Activated naive CD4-positive, alpha-beta T cell treated with anti-CD3 and anti-CD28 coated beads, Interleukin-2, amount 10 ng/mL, durations not matched to agents 7 days and 5 days (primary cell): ENCODE data around the gene UGGT2.
"Not testable (repeated sequence)": the region's sequence is repeated elsewhere in the genome, so short reads cannot be mapped to it uniquely, and the experiment has no call there.

Source experiments
- CTCF ChIA-PET: fragments of 350-600 bp; sonication (Branson Sonifier 250); formaldehyde crosslinking; loops from one replicate; lab custom pipeline; 2021; ENCODE audit warnings: antibody characterized with exemption; lab: Charles Lee
- DNase-seq: peaks from one replicate; pipeline ENCODE4 v3.0.0-alpha.2; 2020
- H3K27ac Mint-ChIP-seq: one replicate; pipeline ENCODE4 v1.8.0; 2021; ENCODE audit warnings: mild to moderate bottlenecking, moderate library complexity, mixed read lengths
- H3K27me3 Mint-ChIP-seq: one replicate; pipeline ENCODE4 v1.8.0; 2021; ENCODE audit warnings: mild to moderate bottlenecking, mixed read lengths
- H3K36me3 Mint-ChIP-seq: one replicate; pipeline ENCODE4 v1.8.0; 2021; ENCODE audit warnings: mixed read lengths
- H3K4me1 Mint-ChIP-seq: one replicate; pipeline ENCODE4 v1.8.0; 2021; ENCODE audit warnings: mixed read lengths
- H3K4me3 Mint-ChIP-seq: one replicate; pipeline ENCODE4 v1.8.0; 2021; ENCODE audit warnings: mild to moderate bottlenecking, moderate library complexity, mixed read lengths
- H3K9me3 Mint-ChIP-seq: one replicate; pipeline ENCODE4 v1.8.0; 2021; ENCODE audit warnings: mixed read lengths

The UGGT2 gene

DNA sequence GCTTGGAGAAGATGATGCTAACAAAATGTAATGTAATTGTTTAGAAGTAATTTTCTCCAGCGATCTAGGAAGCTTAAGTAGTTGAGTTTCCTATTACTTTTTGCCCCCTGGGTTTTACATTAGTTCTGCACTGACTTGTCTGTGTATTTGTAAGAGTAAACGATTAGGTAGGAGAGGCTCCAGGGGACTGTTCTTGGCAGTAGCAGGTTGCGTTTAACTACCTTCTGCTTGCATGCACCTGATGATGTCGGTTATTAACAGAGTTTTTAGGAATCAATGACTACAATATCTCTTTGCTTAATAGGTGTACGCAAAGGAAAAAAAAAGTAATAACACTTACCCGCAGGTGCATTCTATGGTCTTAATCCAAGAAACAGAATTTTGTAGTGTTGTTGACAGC is 18.3 kb upstream of the UGGT2 start:
- H3K36me3 Mint-ChIP-seq, result no peaks in the 10 kb centered on the region
- H3K9me3 Mint-ChIP-seq, result peaks cover 1% of the 10 kb centered on the region
- DNase-seq, result no peak
- no peaks in the 10 kb centered on the region for H3K27me3 Mint-ChIP-seq
- H3K4me1 Mint-ChIP-seq, result no peaks in the 10 kb centered on the region
- no peak overlapping the region for H3K27ac Mint-ChIP-seq
- CTCF ChIA-PET, result no interaction called here
- H3K4me3 Mint-ChIP-seq, result no peak overlapping the region

DNA sequence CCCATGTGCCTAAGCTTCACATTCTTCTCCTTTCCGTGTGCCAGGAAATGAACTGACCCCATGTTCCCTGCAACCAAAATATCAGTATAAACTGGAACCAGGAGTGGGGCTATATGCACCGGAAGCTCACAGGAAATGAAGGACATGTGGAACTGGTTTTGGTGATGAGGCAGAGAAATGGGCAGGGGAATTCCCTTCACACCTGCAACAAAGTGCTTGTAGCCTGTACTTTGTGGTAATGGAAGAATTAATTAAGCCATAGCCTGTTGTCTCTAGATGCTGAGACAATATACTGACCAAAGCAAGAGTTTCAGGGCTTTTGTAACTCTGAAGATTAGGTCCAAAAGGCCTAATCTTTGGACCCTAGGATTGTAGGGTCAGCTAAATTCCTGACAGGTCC is 15.5 kb upstream of the UGGT2 start:
- CTCF ChIA-PET, result interaction anchor here (1.0 kb wide), 1 partner anchor 69 kb away, joined by 3 read pairs; no protein-coding TSS in a partner anchor
- Mint-ChIP-seq H3K27ac (no peak overlapping the region), H3K4me3 (no peak overlapping the region), H3K9me3 (peaks cover 1% of the 10 kb centered on the region), H3K27me3 (no peaks in the 10 kb centered on the region), H3K4me1 (no peaks in the 10 kb centered on the region), H3K36me3 (no peaks in the 10 kb centered on the region)
- DNase-seq, result no peak

DNA sequence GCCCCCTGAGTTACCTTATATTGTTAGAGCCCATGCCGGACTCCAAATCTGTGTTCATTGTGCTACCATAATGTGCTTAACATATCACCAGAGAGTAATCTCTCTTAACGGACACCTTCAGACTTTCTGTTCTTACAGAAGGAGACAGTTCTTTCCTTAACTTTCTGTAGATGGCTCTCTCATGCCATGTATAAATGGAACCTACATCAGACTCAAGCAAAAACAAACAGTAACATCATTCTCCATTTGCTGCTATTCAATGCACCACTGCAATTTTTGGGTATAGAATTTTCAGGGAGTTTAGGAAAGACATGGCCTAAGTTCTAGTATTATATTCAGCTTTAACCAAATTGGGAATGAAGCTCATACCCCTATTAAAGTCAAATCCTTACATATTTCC is 12.6 kb upstream of the UGGT2 start:
- Mint-ChIP-seq H3K4me1 (no peaks in the 10 kb centered on the region), H3K36me3 (no peaks in the 10 kb centered on the region), H3K4me3 (no peak overlapping the region), H3K27ac (no peak overlapping the region), H3K27me3 (no peaks in the 10 kb centered on the region), H3K9me3 (peaks cover 1% of the 10 kb centered on the region)
- CTCF ChIA-PET, result interaction anchor here (0.7 kb wide), 1 partner anchor 27 kb away, joined by 3 read pairs; no protein-coding TSS in a partner anchor
- no peak for DNase-seq

DNA sequence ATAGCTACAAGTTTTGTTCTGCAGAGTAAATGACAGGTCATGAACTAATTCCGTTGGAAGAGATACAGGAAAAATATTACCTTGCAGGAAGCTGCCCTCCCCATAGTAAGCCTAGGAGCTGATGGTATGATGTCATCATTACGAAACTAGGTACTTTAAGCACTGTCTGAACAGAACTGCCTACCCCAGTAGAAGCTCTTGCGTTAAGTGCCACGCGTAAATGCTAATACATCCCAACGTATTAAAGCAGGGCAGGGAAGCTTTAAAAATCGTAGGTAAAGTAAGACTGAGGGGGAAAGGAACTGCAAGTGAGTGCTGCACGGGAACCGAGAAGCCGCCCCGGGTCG is 572 bp downstream of the UGGT2 start:
- no peak for DNase-seq
- H3K36me3 Mint-ChIP-seq, result peaks cover 2% of the 10 kb centered on the region
- peaks cover 2% of the 10 kb centered on the region for H3K9me3 Mint-ChIP-seq
- H3K27me3 Mint-ChIP-seq, result peaks cover 20% of the 10 kb centered on the region
- peaks cover 4% of the 10 kb centered on the region for H3K4me1 Mint-ChIP-seq
- CTCF ChIA-PET, result no interaction called here
- no peak overlapping the region for H3K27ac Mint-ChIP-seq
- H3K4me3 Mint-ChIP-seq, result peak overlapping the region; percentile 18

DNA sequence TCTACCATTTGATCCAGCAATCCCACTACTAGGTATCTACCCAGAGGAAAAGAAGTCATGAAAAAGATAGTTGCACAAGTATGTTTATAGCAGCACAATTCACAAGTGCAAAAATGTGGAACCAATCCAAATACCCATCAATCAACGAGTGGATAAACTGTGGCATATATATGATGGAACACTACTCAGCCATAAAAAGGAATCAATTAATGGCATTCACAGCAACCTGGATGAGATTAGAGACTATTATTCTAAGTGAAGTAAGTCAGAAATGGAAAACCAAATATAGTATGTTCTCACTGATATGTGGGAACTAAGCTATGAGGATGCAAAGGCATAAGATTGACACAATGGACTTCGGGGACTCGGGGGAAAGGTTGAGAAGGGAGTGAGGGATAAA is 1.3 kb downstream of the UGGT2 start:
- H3K9me3 Mint-ChIP-seq, H3K4me1 Mint-ChIP-seq, DNase-seq, H3K27ac Mint-ChIP-seq, CTCF ChIA-PET, H3K4me3 Mint-ChIP-seq, H3K36me3 Mint-ChIP-seq: not testable (repeated sequence)
- peaks cover 20% of the 10 kb centered on the region for H3K27me3 Mint-ChIP-seq

DNA sequence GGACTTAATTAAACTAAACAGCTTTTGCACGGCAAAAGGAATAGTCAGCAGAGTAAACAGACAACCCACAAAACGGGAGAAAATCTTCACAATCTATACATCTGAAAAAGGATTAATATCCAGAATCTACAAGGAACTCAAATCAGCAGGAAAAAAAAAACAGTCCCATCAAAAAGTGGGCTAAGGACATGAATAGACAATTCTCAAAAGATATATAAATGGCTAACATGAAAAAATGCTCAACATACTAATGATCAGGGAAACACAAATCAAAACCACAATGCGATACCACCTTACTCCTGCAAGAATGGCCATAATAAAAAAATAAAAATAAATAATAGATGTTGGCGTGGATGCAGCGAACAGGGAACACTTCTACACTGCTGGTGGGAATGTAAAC is 1.7 kb downstream of the UGGT2 start:
- H3K27me3 Mint-ChIP-seq, result peaks cover 20% of the 10 kb centered on the region
- H3K4me3 Mint-ChIP-seq, H3K9me3 Mint-ChIP-seq, DNase-seq, H3K27ac Mint-ChIP-seq, CTCF ChIA-PET, H3K4me1 Mint-ChIP-seq, H3K36me3 Mint-ChIP-seq: not testable (repeated sequence)

DNA sequence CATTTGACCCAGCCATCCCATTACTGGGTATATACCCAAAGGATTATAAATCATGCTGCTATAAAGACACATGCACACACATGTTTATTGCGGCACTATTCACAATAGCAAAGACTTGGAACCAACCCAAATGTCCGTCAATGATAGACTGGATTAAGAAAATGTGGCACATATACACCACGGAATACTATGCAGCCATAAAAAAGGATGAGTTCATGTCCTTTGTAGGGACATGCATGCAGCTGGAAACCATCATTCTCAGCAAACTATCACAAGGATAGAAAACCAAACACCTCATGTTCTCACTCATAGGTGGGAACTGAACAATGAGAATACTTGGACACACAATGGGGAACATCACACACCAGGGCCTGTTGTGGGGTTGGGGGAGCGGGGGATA is 2.2 kb downstream of the UGGT2 start:
- H3K27me3 Mint-ChIP-seq, result peaks cover 20% of the 10 kb centered on the region
- H3K4me3 Mint-ChIP-seq, result not testable (repeated sequence)

DNA sequence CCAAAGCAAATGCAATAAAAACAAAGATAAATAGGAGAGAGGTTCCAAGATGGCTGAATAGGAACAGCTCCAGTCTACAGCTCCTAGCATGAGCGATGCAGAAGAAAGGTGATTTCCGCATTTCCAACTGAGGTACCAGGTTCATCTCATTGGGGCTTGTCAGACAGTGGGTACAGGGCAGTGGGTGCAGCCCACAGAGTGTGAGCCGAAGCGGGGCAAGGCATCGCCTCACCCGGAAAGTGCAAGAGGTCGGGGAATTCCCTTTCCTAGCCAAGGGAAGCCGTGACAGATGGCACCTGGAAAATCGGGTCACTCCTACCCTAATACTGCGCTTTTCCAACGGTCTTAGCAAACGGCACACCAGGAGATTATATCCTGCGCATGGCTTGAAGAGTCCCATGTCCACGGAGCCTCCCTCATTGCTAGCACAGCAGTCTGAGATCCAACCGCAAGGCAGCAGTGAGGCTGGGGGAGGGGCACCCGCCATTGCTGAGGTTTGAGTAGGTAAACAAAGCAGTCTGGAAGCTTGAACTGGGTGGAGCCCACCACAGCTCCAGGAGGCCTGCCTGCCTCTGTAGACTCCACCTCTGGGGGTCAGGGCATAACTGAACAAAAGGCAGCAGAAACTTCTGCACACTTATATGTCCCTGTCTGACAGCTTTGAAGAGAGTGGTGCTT is 6.6 kb downstream of the UGGT2 start:
- CTCF ChIA-PET, DNase-seq, H3K9me3 Mint-ChIP-seq, H3K27me3 Mint-ChIP-seq, H3K27ac Mint-ChIP-seq, H3K4me1 Mint-ChIP-seq, H3K36me3 Mint-ChIP-seq, H3K4me3 Mint-ChIP-seq: not testable (repeated sequence)

More for the DNA sequence above, 2.2 kb downstream of the UGGT2 start:
- H3K4me1 Mint-ChIP-seq, H3K27ac Mint-ChIP-seq, H3K36me3 Mint-ChIP-seq, H3K9me3 Mint-ChIP-seq, DNase-seq, CTCF ChIA-PET: not testable (repeated sequence)

DNA sequence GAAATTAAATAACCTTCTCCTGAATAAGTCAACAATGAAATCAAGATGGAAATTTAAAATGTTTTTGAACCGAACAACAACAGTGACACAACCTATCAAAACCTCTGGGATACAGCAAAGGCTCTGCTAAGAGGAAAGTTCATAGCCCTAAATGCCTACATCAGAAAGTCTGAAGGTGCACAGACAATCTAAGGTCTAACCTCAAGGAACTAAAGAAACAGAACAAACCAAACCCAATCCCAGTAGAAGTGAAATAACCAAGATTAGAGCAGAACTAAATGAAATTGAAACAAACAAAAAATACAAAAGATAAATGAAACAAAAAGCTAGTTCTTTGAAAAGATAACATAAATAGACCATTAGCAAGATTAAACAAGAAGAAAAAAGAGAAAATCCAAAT is 9.0 kb downstream of the UGGT2 start:
- Mint-ChIP-seq H3K9me3 (peaks cover 3% of the 10 kb centered on the region), H3K36me3 (no peaks in the 10 kb centered on the region), H3K4me1 (no peaks in the 10 kb centered on the region), H3K27ac (no peak overlapping the region), H3K4me3 (no peak overlapping the region), H3K27me3 (no peaks in the 10 kb centered on the region)
- DNase-seq, result no peak
- CTCF ChIA-PET, result no interaction called here

DNA sequence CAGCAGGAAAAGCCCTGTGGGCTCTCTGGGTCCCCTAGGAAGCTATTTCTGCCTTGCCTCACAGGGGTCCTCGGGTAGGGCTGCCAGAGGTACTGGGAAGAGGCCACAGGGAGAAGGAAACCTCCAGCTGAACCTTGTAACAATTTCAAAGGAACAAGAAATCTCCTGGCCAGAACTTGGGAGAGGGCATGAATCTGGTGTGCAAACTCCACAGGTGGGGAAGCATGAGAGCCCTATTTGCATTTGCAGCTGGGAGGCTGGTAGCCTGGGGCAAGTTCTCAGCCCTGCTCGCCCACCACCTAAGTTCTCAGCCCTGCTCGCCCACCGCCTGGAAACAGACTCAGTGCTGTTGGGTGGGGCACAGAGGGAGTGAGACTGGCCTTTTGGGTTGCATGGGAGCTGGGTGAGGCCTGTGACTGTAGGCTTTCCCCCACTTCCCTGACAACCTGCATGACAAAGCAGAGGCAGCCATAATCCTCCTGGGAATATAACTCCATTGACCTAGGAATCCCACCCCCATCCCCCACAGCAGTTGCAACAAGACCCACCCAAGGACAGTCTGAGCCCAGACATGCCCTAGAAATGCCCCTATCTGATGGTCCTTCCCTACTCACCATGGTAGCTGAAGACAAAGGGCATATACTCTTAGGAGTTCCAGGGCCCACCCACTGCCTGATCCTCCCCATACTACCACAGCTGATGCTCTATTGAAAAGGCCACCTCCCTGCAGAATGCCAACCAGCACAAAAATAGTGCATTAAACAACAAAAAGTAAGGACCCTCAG is 11.7 kb downstream of the UGGT2 start:
- no peak for DNase-seq
- CTCF ChIA-PET, result no interaction called here
- Mint-ChIP-seq H3K9me3 (peaks cover 3% of the 10 kb centered on the region), H3K4me1 (no peaks in the 10 kb centered on the region), H3K27me3 (no peaks in the 10 kb centered on the region), H3K4me3 (no peak overlapping the region), H3K36me3 (no peaks in the 10 kb centered on the region), H3K27ac (no peak overlapping the region)

DNA sequence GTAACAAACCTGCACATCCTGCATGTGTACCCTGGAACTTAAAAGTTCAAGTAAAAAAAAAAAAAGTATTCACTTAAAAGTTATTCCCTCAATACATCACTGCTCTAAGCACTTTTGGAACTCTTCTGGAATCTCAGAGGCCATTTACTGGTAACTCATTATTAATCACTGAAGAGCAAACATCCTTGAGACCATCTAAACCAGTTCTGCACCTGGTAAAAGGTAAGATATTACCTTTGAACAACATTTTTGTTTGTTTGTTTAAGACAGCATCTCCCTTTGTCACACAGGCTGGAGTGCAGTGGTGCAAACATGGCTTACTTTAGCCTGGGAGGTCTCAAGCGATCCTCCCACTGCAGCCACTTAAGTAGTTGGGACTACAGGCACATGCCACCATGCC is 16.7 kb downstream of the UGGT2 start:
- CTCF ChIA-PET, result no interaction called here
- H3K27ac Mint-ChIP-seq, result no peak overlapping the region

DNA sequence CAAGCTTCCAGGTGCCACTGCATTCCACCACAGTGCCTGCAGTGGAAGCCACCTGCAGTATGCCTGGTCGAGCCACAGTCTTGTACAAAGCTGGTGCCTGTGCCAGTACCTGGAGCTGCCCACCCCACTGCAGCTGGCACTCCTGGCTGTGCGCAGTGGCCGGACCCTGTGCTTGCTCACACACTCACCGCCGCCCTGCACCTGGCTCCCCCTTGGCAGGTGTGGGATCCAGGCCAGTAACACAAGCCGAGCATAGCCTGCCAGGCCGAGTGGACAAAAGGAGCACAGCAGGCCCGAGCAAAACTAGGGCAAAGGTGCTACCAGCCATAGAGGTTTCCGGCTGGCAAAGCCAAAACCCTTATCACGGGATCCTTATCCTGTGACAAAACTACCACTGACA is 18.5 kb downstream of the UGGT2 start:
- Mint-ChIP-seq H3K4me3 (no peak overlapping the region), H3K27ac (no peak overlapping the region), H3K27me3 (no peaks in the 10 kb centered on the region), H3K9me3 (peaks cover 5% of the 10 kb centered on the region), H3K4me1 (no peaks in the 10 kb centered on the region), H3K36me3 (no peaks in the 10 kb centered on the region)
- DNase-seq, result no peak
- CTCF ChIA-PET, result interaction anchor here (1.2 kb wide), 1 partner anchor 15 kb away, joined by 3 read pairs; no protein-coding TSS in a partner anchor

More for the DNA sequence above, 16.7 kb downstream of the UGGT2 start:
- Mint-ChIP-seq H3K27me3 (no peaks in the 10 kb centered on the region), H3K4me3 (no peak overlapping the region), H3K4me1 (no peaks in the 10 kb centered on the region), H3K36me3 (no peaks in the 10 kb centered on the region), H3K9me3 (peaks cover 5% of the 10 kb centered on the region)
- no peak for DNase-seq

DNA sequence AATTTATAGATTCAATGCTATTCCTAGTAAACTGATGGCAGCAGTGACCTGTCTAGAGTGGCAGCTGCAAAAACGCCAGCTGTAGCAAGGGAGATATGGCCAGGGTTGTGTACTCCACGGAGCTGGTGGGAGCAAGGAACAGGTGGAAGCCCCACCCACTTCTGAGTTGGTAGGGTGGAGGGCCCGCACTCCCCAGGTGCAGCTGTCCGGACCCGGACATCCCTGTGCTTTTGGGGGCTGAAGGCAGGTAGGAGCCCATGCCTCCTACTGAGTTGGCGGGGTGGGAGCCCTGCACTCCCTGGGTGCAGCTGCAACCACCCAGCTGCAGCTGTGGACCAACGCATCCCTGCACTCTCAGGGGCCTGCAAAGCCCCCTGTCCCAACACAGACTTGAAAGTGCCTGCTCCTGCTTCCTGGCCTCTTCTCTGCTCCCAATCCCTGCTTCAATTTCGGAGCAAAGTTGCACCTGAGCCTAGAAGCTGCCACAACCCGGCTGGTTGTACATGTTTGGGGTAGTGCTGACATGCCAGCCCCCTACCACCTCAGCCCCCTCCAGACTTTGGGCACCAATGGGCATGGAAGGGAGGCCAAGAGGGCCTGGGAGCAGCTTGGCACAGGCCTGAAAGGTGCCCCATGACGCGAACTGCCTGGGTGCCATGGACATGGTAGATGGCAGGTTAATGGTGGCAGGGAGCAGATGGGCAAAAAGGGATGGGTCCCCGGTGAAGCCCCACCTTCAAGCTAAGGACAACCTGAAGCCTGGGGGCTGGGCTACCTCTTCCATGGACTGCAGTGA is 19.8 kb downstream of the UGGT2 start:
- H3K4me3 Mint-ChIP-seq, result no peak overlapping the region
- H3K36me3 Mint-ChIP-seq, result no peaks in the 10 kb centered on the region
- H3K27me3 Mint-ChIP-seq, result no peaks in the 10 kb centered on the region
- no peaks in the 10 kb centered on the region for H3K4me1 Mint-ChIP-seq
- H3K9me3 Mint-ChIP-seq, result peaks cover 5% of the 10 kb centered on the region
- no peak overlapping the region for H3K27ac Mint-ChIP-seq
- no peak for DNase-seq
- CTCF ChIA-PET, result interaction anchor here (1.2 kb wide), 1 partner anchor 14 kb away, joined by 3 read pairs; no protein-coding TSS in a partner anchor

DNA sequence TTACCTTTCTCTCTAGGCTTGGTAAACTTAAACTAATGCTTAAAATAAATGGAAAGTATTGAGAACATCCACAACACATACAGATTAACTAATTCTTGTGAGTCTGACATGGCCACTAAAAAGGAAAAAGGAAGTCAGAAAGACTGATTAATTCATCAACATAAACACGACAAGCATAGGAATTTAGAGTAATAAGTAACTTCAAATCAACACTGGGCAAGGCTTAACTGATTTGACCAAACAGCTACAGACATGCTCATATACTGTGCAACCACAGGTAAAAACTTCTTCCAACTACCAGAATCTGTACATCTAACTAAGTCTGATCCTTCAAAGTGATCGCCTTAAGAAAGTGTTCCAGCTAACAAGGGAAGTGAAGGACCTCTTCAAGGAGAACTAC is 20.5 kb downstream of the UGGT2 start:
- peaks cover 5% of the 10 kb centered on the region for H3K9me3 Mint-ChIP-seq
- H3K4me1 Mint-ChIP-seq, result no peaks in the 10 kb centered on the region
- H3K36me3 Mint-ChIP-seq, result no peaks in the 10 kb centered on the region
- no peak for DNase-seq
- no peaks in the 10 kb centered on the region for H3K27me3 Mint-ChIP-seq
- H3K4me3 Mint-ChIP-seq, result no peak overlapping the region
- CTCF ChIA-PET, result no interaction called here
- H3K27ac Mint-ChIP-seq, result no peak overlapping the region
